ENCODE data around the gene PSMA5.

Gene PSMA5

DNA sequence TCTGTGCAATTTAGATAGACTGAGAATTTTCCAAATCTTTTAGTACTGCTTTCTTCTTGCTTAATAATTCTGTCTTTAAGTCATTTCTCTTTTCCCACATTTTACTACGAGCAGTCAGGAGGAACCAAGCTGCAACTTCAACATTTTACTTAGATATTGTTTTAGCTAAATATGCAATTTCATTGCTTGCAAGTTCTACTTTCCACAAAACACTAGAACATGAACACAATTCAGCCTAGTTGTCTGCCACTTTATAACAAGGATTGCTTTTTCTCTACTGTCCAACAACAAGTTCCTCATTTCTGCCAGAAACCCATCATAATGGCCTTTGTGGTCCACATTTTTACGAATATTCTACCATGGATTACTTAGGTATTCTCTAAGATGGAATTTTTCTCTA, 65.2 kb downstream of the PSMA5 start:
- H3K27ac ChIP-seq: no peak overlapping the region
- TF ChIP-seq, protein P1, sequence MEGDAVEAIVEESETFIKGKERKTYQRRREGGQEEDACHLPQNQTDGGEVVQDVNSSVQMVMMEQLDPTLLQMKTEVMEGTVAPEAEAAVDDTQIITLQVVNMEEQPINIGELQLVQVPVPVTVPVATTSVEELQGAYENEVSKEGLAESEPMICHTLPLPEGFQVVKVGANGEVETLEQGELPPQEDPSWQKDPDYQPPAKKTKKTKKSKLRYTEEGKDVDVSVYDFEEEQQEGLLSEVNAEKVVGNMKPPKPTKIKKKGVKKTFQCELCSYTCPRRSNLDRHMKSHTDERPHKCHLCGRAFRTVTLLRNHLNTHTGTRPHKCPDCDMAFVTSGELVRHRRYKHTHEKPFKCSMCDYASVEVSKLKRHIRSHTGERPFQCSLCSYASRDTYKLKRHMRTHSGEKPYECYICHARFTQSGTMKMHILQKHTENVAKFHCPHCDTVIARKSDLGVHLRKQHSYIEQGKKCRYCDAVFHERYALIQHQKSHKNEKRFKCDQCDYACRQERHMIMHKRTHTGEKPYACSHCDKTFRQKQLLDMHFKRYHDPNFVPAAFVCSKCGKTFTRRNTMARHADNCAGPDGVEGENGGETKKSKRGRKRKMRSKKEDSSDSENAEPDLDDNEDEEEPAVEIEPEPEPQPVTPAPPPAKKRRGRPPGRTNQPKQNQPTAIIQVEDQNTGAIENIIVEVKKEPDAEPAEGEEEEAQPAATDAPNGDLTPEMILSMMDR (IDR thresholded peaks at IDR 0.05): no peak
- TF ChIP-seq ZFX (IDR thresholded peaks at IDR 0.05; ENCODE audit: borderline replicate concordance): no peak

- TF ChIP-seq ZFX (IDR thresholded peaks at IDR 0.05; ENCODE audit: borderline replicate concordance): no peak
- TF ChIP-seq, protein P1 (IDR thresholded peaks at IDR 0.05): no peak
- no peak overlapping the region for H3K27ac ChIP-seq
These were observed 68.6 kb downstream of the PSMA5 start for GRCh38 chr1:109357616-109358015.

- no peak overlapping the region for H3K27ac ChIP-seq
- TF ChIP-seq, protein P1 (IDR thresholded peaks at IDR 0.05): no peak
- TF ChIP-seq ZFX (IDR thresholded peaks at IDR 0.05; ENCODE audit: borderline replicate concordance): no peak
These were observed 69.3 kb downstream of the PSMA5 start for GRCh38 chr1:109356915-109357314.

DNA sequence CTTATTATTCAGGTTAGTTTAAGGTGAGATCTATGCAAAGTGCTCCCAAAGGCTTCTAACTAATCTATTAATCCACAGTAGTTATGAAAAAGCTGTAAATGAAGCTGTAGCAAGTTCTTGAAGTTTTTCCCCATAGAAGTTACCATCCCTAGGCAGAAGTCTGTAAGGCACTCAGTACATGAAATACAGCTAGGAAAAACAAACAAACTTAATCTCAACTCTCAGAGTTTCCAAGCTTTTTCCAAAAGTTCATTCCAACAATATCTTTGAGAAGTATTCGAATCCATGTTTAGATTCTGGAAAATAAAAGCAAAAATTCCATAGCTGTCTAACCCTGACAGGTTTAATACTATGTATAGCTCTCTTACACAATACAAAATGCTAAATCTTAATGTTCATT, 69.7 kb downstream of the PSMA5 start:
- no peak for TF ChIP-seq ZFX (IDR thresholded peaks at IDR 0.05; ENCODE audit: borderline replicate concordance)
- TF ChIP-seq, protein P1 (IDR thresholded peaks at IDR 0.05): no peak
- H3K27ac ChIP-seq: no peak overlapping the region

DNA sequence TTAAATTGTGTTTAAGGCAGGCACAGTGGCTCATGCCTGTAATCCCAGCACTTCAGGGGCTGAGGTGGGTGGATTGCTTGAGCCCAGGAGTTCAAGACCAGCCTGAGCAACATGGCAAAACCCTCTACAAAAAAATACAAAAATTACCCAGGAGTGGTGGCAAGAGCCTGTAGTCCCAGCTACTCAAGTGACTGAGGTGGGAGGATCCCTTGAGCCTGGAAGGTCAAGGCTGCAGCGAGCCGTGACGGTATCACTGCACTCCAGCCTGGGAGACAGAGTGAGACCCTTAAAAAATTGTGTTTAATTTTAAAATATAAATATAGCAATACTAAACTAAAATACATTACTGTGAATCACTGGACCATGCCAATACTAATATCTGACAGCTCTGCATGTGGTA, 71.3 kb downstream of the PSMA5 start:
- TF ChIP-seq ZFX (IDR thresholded peaks at IDR 0.05; ENCODE audit: borderline replicate concordance): no peak
- TF ChIP-seq, protein P1 (IDR thresholded peaks at IDR 0.05): no peak
- H3K27ac ChIP-seq: no peak overlapping the region

- no peak overlapping the region for H3K27ac ChIP-seq
- TF ChIP-seq ZFX (IDR thresholded peaks at IDR 0.05; ENCODE audit: borderline replicate concordance): no peak
- TF ChIP-seq, protein P1 (IDR thresholded peaks at IDR 0.05): no peak
These were observed 74.8 kb downstream of the PSMA5 start for GRCh38 chr1:109351457-109351856.

DNA sequence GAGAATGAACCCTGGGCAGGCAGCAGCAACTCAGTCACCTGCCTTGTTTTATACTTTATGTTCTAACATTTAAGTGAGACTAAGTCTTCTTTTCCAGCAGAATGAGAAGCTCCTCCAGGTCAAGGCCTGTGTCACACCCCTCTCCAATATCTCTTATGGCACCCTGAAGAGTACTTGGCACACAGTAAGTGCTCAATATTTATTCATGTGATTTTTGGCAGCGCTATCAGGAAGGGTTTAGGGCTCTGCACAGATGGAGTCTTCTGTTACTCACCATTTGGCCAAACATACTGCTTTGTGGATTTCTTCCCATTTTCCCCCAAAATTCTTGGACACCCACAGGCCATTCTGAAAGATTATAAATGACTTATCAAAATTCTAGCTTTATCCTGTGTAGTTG, 75.6 kb downstream of the PSMA5 start:
- TF ChIP-seq, protein P1 (IDR thresholded peaks at IDR 0.05): no peak
- TF ChIP-seq ZFX (IDR thresholded peaks at IDR 0.05; ENCODE audit: borderline replicate concordance): no peak
- H3K27ac ChIP-seq: no peak overlapping the region

Data from 22Rv1 (cell line).